ENCODE results near the gene GOLT1A.
A peak's percentile ranks its signal among the peaks of the same experiment; 100 is the strongest.

The GOLT1A gene

GRCh38 chr1:204153667-204154066 lies 60.1 kb downstream of the GOLT1A start:
- DNase-seq: no peak

DNA sequence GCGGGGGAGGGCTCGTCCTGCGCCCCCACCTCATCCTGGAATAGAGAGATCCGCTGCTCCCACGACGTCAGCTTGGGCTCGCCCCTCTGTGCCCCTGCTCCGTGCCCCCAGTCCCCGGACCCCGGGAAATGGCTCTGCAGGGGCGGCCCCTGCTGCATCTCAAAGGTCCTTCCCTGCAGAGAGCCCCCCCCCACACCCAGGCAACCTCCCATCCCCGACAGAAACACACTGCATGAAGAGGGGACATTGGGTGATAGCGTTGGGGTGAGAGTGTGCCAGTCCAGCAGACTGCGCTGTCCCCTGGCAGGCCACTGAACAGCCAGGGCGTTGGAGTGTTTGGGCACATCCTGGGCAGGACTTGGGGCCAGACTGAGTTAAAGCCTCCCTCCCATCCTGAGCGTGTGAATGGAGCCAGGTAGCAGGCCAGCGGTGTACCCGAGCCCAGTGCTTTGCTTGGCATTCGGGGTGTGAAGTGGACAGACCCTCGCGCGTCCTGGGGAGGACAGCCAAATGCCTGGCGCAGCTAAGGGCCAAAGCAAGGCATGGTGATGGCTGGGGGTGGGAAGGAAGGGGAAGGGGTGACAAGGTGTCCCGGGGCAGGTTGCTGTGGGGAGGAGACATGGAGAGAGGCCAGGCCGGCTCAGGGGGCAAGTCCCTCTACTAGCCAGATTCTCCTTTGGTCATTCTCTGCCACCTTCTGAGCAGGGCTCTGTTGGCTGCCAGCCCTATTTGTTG lies 61.3 kb downstream of the GOLT1A start:
- DNase-seq: peak in 1 of 2 experiments; percentile 21

DNA sequence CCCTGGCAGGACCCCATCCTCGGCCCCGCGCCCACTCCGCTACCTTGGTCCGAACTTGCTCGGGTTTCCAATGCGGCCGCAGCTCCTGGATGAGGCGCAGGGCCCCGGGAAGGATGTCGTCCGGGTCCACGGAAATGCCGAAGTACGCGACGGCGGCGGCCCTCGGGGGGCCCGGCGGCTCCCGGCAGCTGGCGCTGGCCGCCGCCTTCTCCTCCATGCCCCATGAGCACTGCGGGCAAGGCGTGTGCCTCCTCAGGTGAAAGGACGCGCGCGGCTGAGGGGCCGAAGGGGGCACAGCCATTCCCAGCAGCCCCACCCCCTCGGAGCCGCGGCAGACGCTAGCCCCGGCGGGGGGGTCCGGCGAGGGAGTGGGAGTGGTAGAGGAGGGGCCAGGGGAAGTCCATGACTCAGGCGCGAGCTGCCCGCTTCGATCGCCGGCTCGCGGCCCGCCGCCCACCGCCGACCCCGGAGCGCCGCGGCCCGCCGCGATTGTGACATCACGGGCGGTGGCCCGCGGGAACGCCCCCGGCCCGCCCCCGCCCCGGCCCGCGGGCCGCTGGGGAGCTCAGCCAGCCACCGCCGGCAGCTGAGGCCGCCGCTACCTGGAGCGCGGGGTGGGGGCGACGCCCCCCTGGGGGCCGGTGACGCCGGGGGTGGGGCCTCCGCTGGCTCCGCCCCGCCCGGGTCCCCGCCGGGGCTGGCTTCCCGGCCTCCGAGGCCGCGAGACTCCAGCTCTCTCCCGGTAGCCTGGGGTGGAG lies 62.1 kb downstream of the GOLT1A start, which contains the start of gene ETNK2:
TSS of gene ETNK2 (minus strand) at position 493 of the 758 bp plus-strand sequence. CDS start at position 301, 192 bp downstream.
- DNase-seq: peak; percentile 21 to 48

DNA sequence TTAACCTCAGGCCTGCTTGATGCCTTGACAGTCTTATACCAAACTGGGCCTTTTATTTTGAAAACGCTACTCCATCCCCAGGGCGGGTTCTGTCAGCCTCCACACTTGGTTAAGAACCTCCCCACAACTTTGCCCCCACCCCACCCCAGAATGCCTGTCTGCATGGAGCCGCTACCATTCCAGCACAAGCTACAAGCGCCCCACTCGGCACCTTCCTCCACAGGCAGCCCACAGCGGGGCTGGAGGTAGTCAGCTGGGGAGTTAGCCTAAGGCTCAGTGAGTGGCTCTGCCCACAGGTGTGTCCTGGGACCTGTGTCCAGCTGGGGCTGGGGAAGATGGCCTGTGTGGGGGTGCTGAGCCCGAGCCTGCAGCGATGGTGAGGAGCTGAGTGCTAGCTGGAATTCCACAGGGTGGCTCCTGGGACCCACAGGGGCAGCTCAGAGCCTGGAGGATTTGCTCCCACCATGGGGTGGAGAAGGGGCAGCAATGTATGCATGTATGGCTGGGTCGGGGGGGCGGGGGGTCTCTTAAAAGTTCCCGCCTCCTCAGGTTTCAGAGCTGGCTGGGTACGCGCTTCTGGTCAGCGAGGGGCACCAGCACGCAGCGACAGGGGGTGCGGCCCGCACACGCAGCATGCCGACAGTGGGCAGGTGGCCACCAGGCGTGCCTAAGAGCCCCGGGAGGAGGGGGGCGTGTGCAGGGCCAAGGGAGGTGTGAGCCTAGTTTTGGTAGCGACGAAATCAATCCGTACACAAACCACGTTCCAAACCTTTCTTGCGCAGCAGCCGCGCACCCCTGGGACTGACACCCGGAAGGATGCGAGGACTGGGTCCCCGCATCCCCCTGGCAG lies 62.9 kb downstream of the GOLT1A start:
- peak in 1 of 2 experiments; percentile 26 for DNase-seq

- DNase-seq: no peak
Observed at GRCh38 chr1:204149635-204150565, 63.9 kb downstream of the GOLT1A start.

GRCh38 chr1:204149107-204149506 lies 64.7 kb downstream of the GOLT1A start:
- DNase-seq: no peak

Data from NCI-H524 (cell line).